Neural progenitor cell (in vitro differentiated cells): ENCODE data around the gene INTS6. TPM values are rescaled to one million over a fixed set of nuclear protein-coding genes. Genes with fewer than 3 reads are reported as not detected.
A peak's percentile ranks its signal among the peaks of the same experiment; 100 is the strongest.

Experiments used
- DNase-seq: peaks from one replicate; pipeline ENCODE4 v3.0.0-alpha.2; 2016; ENCODE audit warnings: low spot score
- H2AFZ ChIP-seq: fragments of 200-600 bp; sonication (generic); replicated peaks from 2 replicates; pipeline ENCODE4 v1.6.1; 2016; ENCODE audit warnings: antibody characterized with exemption
- H3F3A ChIP-seq: fragments of 200-600 bp; sonication (generic); 2 replicates; pipeline ENCODE4 v1.6.1; 2016; ENCODE audit warnings: antibody characterized with exemption, low read depth
- H3K27ac ChIP-seq: fragments of 200-600 bp; sonication (generic); 2 replicates; pipeline ENCODE4 v1.5.1; 2016; ENCODE audit warnings: mild to moderate bottlenecking
- H3K27me3 ChIP-seq: fragments of 200-600 bp; sonication (generic); 2 replicates; pipeline ENCODE4 v1.6.1; 2016; ENCODE audit warnings: mild to moderate bottlenecking, moderate library complexity
- H3K36me3 ChIP-seq: fragments of 200-600 bp; sonication (generic); 2 replicates; pipeline ENCODE4 v1.5.1; 2016
- H3K4me1 ChIP-seq: fragments of 200-600 bp; sonication (generic); 2 replicates; pipeline ENCODE4 v1.6.1; 2016; ENCODE audit warnings: mixed run types
- H3K4me2 ChIP-seq: fragments of 200-600 bp; sonication (generic); 2 replicates; pipeline ENCODE4 v1.6.1; 2016
- H3K4me3 ChIP-seq: fragments of 200-600 bp; sonication (generic); 2 replicates; pipeline ENCODE4 v1.5.1; 2016
- H3K79me2 ChIP-seq: fragments of 200-600 bp; sonication (generic); 2 replicates; pipeline ENCODE4 v1.6.1; 2016; ENCODE audit warnings: low read depth
- H3K9ac ChIP-seq: fragments of 200-600 bp; sonication (generic); 2 replicates; pipeline ENCODE4 v1.6.1; 2016
- H3K9me3 ChIP-seq: fragments of 200-600 bp; sonication (generic); 2 replicates; pipeline ENCODE4 v1.5.1; 2016; ENCODE audit warnings: low read depth
- H4K20me1 ChIP-seq: fragments of 200-600 bp; sonication (generic); 2 replicates; pipeline ENCODE4 v1.6.1; 2016; ENCODE audit warnings: low read depth
- H3K27ac Mint-ChIP-seq: 3 replicates; pipeline ENCODE4 v1.8.0; 2021; ENCODE audit warnings: mixed read lengths
- H3K27me3 Mint-ChIP-seq: 2 replicates; pipeline ENCODE4 v1.8.0; 2022; ENCODE audit warnings: low read depth, mild to moderate bottlenecking, inconsistent platforms, moderate library complexity, mixed read lengths; ENCODE audit not compliant: insufficient read depth
- H3K36me3 Mint-ChIP-seq: 3 replicates; pipeline ENCODE4 v1.8.0; 2021; ENCODE audit warnings: mixed read lengths
- H3K4me1 Mint-ChIP-seq: 3 replicates; pipeline ENCODE4 v1.8.0; 2021; ENCODE audit warnings: mixed read lengths
- H3K4me3 Mint-ChIP-seq: 3 replicates; pipeline ENCODE4 v1.8.0; 2021; ENCODE audit warnings: mild to moderate bottlenecking, moderate library complexity, mixed read lengths
- H3K9me3 Mint-ChIP-seq: 3 replicates; pipeline ENCODE4 v1.8.0; 2020; ENCODE audit warnings: mixed read lengths
- CTCF ChIP-seq: fragments of 200-600 bp; sonication (generic); IDR thresholded peaks from 2 replicates; pipeline ENCODE4 v1.5.1; 2017; ENCODE audit warnings: antibody characterized with exemption, mild to moderate bottlenecking
- EZH2 ChIP-seq: fragments of 200-600 bp; sonication (generic); IDR thresholded peaks from 2 replicates; pipeline ENCODE4 v1.6.1; 2017; ENCODE audit warnings: antibody characterized with exemption, mild to moderate bottlenecking, moderate library complexity
- EZH2phosphoT487 ChIP-seq: fragments of 200-600 bp; sonication (generic); IDR thresholded peaks from 2 replicates; pipeline ENCODE4 v1.6.1; 2017; ENCODE audit warnings: antibody characterized with exemption
- total RNA-seq: library from RNA; depleted of rRNA; stranded (reverse); fragments of >200 nt; gene quantifications from 2 replicates; pipeline ENCODE4 v1.2.3, GENCODE V29; 2015; ENCODE audit warnings: low replicate concordance

Gene INTS6
- total RNA-seq, 1 donor from 2014 or later, result 84.0 TPM

GRCh38 chr13:51360489-51360888 is 92.3 kb downstream of the INTS6 start:
- no peak overlapping the region for H3K4me3 ChIP-seq
- no peak for TF ChIP-seq EZH2
- no peak for TF ChIP-seq CTCF
- no peak for TF ChIP-seq EZH2phosphoT487
- Mint-ChIP-seq H3K9me3 (no peaks in the 10 kb centered on the region), H3K4me3 (no peak overlapping the region), H3K27me3 (no peaks in the 10 kb centered on the region), H3K36me3 (peaks cover 3% of the 10 kb centered on the region), H3K4me1 (no peaks in the 10 kb centered on the region), H3K27ac (no peak overlapping the region)
- no peaks in the 10 kb centered on the region for H3K9me3 ChIP-seq
- H3K36me3 ChIP-seq, result peaks cover 15% of the 10 kb centered on the region
- H3K79me2 ChIP-seq, result no peaks in the 10 kb centered on the region
- peaks cover 60% of the 10 kb centered on the region for H3F3A ChIP-seq
- H3K4me2 ChIP-seq, result no peak overlapping the region
- H4K20me1 ChIP-seq, result no peaks in the 10 kb centered on the region
- H3K4me1 ChIP-seq, result peaks cover 16% of the 10 kb centered on the region
- no peak overlapping the region for H2AFZ ChIP-seq
- no peak for DNase-seq
- peak overlapping the region; percentile 26 for H3K27ac ChIP-seq
- no peak overlapping the region for H3K9ac ChIP-seq
- H3K27me3 ChIP-seq, result no peaks in the 10 kb centered on the region

GRCh38 chr13:51359352-51359751 is 93.5 kb downstream of the INTS6 start:
- Histone ChIP-seq H3K27me3 (no peaks in the 10 kb centered on the region), H4K20me1 (no peaks in the 10 kb centered on the region), H3K4me3 (no peak overlapping the region), H3K9ac (no peak overlapping the region), H2AFZ (no peak overlapping the region), H3K36me3 (peaks cover 4% of the 10 kb centered on the region), H3K79me2 (no peaks in the 10 kb centered on the region), H3F3A (peaks cover 51% of the 10 kb centered on the region), H3K4me2 (no peak overlapping the region), H3K4me1 (peaks cover 16% of the 10 kb centered on the region), H3K9me3 (no peaks in the 10 kb centered on the region), H3K27ac (peak overlapping the region; percentile 26)
- H3K27ac Mint-ChIP-seq, result no peak overlapping the region
- no peak overlapping the region for H3K4me3 Mint-ChIP-seq
- peaks cover under 1% of the 10 kb centered on the region for H3K36me3 Mint-ChIP-seq
- H3K4me1 Mint-ChIP-seq, result no peaks in the 10 kb centered on the region
- TF ChIP-seq CTCF, result no peak
- TF ChIP-seq EZH2, result no peak
- no peak for TF ChIP-seq EZH2phosphoT487
- no peak for DNase-seq
- H3K27me3 Mint-ChIP-seq, result no peaks in the 10 kb centered on the region
- no peaks in the 10 kb centered on the region for H3K9me3 Mint-ChIP-seq

GRCh38 chr13:51357928-51358595 is 94.8 kb downstream of the INTS6 start:
- no peak overlapping the region for H3K27ac Mint-ChIP-seq

More at GRCh38 chr13:51357928-51358595, 94.8 kb downstream of the INTS6 start:
- H3F3A ChIP-seq, result peaks cover 48% of the 10 kb centered on the region
- H3K9me3 Mint-ChIP-seq, result no peaks in the 10 kb centered on the region
- no peak overlapping the region for H3K9ac ChIP-seq
- H3K27me3 Mint-ChIP-seq, result no peaks in the 10 kb centered on the region
- DNase-seq, result no peak
- no peak overlapping the region for H3K4me3 Mint-ChIP-seq
- H3K27me3 ChIP-seq, result no peaks in the 10 kb centered on the region
- no peaks in the 10 kb centered on the region for H3K36me3 ChIP-seq
- H3K4me1 ChIP-seq, result peaks cover 20% of the 10 kb centered on the region
- no peak overlapping the region for H3K4me3 ChIP-seq
- H3K4me2 ChIP-seq, result no peak overlapping the region
- H3K79me2 ChIP-seq, result no peaks in the 10 kb centered on the region
- TF ChIP-seq CTCF (no peak), EZH2 (no peak), EZH2phosphoT487 (no peak)
- peak overlapping the region; percentile 55 for H3K27ac ChIP-seq
- H3K9me3 ChIP-seq, result no peaks in the 10 kb centered on the region
- no peaks in the 10 kb centered on the region for H4K20me1 ChIP-seq
- no peaks in the 10 kb centered on the region for H3K36me3 Mint-ChIP-seq
- no peak overlapping the region for H2AFZ ChIP-seq
- H3K4me1 Mint-ChIP-seq, result no peaks in the 10 kb centered on the region
